ENCODE results near the gene MAP3K2. TPM values are rescaled to one million over a fixed set of nuclear protein-coding genes. Genes with fewer than 3 reads are reported as not detected.

MAP3K2 gene
- total RNA-seq, 4 donors from 2014 or later, result 84.8 to 118 (median 92.8) TPM

- H3K36me3 ChIP-seq, result no peaks in the 10 kb centered on the region
- WGBS, 2 donors, result 2 to 10% methylated on average over 11 of the region's 29 CpGs
- no peak overlapping the region for H3K27ac ChIP-seq
- no peaks in the 10 kb centered on the region for H3K9me3 ChIP-seq
- peaks cover 10 to 15% of the 10 kb centered on the region in 2 donors for H3K4me1 ChIP-seq
- peak; percentile 28 to 29 for DNase-seq
- no peak for TF ChIP-seq POLR2A (IDR thresholded peaks at IDR 0.05)
- TF ChIP-seq, protein P1, sequence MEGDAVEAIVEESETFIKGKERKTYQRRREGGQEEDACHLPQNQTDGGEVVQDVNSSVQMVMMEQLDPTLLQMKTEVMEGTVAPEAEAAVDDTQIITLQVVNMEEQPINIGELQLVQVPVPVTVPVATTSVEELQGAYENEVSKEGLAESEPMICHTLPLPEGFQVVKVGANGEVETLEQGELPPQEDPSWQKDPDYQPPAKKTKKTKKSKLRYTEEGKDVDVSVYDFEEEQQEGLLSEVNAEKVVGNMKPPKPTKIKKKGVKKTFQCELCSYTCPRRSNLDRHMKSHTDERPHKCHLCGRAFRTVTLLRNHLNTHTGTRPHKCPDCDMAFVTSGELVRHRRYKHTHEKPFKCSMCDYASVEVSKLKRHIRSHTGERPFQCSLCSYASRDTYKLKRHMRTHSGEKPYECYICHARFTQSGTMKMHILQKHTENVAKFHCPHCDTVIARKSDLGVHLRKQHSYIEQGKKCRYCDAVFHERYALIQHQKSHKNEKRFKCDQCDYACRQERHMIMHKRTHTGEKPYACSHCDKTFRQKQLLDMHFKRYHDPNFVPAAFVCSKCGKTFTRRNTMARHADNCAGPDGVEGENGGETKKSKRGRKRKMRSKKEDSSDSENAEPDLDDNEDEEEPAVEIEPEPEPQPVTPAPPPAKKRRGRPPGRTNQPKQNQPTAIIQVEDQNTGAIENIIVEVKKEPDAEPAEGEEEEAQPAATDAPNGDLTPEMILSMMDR (IDR thresholded peaks at IDR 0.05), result no peak
- intact Hi-C loops (cut with DNase I), result loop anchor here (5.0 kb wide), 1 partner anchor 91 kb away; no protein-coding TSS in a partner anchor
- no peaks in the 10 kb centered on the region for H3K27me3 ChIP-seq
- H3K4me3 ChIP-seq (replicated peaks in 1 of 3), result peak overlapping the region in 1 of 3 donors; percentile 34
Measured at GRCh38 chr2:127423478-127423843, 35.7 kb upstream of the MAP3K2 start.

- no peaks in the 10 kb centered on the region for H3K27me3 ChIP-seq
- TF ChIP-seq POLR2A (IDR thresholded peaks at IDR 0.05), result no peak
- TF ChIP-seq, protein P1 (IDR thresholded peaks at IDR 0.05), result no peak
- no peaks in the 10 kb centered on the region for H3K36me3 ChIP-seq
- 1 to 2% methylated on average over 14 to 43 of the region's 73 CpGs for WGBS, 2 donors
- no peaks in the 10 kb centered on the region for H3K9me3 ChIP-seq
- H3K4me1 ChIP-seq, result peaks cover 10 to 15% of the 10 kb centered on the region in 2 donors
- no peak overlapping the region for H3K27ac ChIP-seq
- intact Hi-C loops (cut with DNase I), result loop anchor here (5.0 kb wide), 1 partner anchor 91 kb away; no protein-coding TSS in a partner anchor
- peak overlapping the region in 1 of 3 donors; percentile 34 for H3K4me3 ChIP-seq (replicated peaks in 1 of 3)
- peak; percentile 17 to 30 for DNase-seq
Measured at GRCh38 chr2:127422559-127423477, 35.0 kb upstream of the MAP3K2 start.

DNA sequence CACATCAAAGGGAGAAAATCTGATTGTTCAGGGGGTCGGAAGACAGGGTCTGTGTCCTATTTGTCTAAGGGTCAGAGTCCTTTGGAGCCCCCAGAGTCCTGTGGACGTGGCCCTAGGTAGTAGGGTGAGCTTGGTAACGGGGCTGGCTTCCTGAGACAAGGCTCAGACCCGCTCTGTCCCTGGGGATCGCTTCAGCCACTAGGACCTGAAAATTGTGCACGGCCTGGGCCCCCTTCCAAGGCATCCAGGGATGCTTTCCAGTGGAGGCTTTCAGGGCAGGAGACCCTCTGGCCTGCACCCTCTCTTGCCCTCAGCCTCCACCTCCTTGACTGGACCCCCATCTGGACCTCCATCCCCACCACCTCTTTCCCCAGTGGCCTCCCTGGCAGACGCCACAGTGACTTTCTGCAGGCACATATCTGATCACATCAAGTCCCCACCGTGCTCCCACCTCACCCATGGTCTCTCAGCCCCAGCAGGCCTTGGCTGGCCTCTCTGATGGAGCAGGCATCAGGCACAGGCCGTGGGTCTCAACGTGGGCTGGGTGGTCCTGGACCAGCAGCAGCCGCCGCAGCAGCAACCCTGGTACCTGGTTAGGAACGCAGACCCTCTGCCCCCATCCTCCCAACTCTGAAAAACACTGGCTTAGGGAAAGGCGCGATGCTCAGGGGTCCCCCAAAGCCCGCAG lies 34.2 kb upstream of the MAP3K2 start:
- no peaks in the 10 kb centered on the region for H3K27me3 ChIP-seq
- peaks cover 10 to 15% of the 10 kb centered on the region in 2 donors for H3K4me1 ChIP-seq
- no peaks in the 10 kb centered on the region for H3K36me3 ChIP-seq
- H3K27ac ChIP-seq, result no peak overlapping the region
- no peak for DNase-seq
- TF ChIP-seq POLR2A (IDR thresholded peaks at IDR 0.05), result no peak
- TF ChIP-seq, protein P1 (IDR thresholded peaks at IDR 0.05), result no peak
- WGBS, 2 donors, result 54 to 65% methylated on average over 10 to 16 of the region's 16 CpGs
- intact Hi-C loops (cut with DNase I), result loop anchor here (5.0 kb wide), 1 partner anchor 90 kb away; no protein-coding TSS in a partner anchor
- H3K9me3 ChIP-seq, result no peaks in the 10 kb centered on the region
- H3K4me3 ChIP-seq (replicated peaks in 1 of 3), result no peak overlapping the region

DNA sequence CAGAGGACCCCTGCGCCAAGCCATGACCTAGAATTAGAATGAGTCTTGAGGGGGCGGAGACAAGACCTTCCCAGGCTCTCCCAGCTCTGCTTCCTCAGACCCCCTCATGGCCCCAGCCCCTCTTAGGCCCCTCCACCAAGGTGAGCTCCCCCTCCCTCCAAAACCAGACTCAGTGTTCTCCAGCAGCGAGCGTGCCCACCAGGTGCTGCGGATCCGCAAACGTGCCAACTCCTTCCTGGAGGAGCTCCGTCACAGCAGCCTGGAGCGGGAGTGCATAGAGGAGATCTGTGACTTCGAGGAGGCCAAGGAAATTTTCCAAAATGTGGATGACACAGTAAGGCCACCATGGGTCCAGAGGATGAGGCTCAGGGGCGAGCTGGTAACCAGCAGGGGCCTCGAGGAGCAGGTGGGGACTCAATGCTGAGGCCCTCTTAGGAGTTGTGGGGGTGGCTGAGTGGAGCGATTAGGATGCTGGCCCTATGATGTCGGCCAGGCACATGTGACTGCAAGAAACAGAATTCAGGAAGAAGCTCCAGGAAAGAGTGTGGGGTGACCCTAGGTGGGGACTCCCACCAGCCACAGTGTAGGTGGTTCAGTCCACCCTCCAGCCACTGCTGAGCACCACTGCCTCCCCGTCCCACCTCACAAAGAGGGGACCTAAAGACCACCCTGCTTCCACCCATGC lies 33.5 kb upstream of the MAP3K2 start:
- intact Hi-C loops (cut with DNase I), result loop anchor here (5.0 kb wide), 1 partner anchor 89 kb away; no protein-coding TSS in a partner anchor
- Histone ChIP-seq H3K27ac (no peak overlapping the region), H3K9me3 (no peaks in the 10 kb centered on the region), H3K4me1 (peaks cover 11 to 18% of the 10 kb centered on the region in 2 donors), H3K27me3 (no peaks in the 10 kb centered on the region), H3K4me3 (replicated peaks in 1 of 3) (no peak overlapping the region), H3K36me3 (no peaks in the 10 kb centered on the region)
- no peak for DNase-seq
- WGBS, 2 donors, result 87 to 91% methylated on average over 14 to 15 of the region's 15 CpGs
- TF ChIP-seq POLR2A (IDR thresholded peaks at IDR 0.05), result no peak
- TF ChIP-seq, protein P1 (IDR thresholded peaks at IDR 0.05), result no peak

All from thyroid gland (tissue), 4 donors.